ENCODE measurements around the gene ASGR2.

- TF ChIP-seq, protein P1, sequence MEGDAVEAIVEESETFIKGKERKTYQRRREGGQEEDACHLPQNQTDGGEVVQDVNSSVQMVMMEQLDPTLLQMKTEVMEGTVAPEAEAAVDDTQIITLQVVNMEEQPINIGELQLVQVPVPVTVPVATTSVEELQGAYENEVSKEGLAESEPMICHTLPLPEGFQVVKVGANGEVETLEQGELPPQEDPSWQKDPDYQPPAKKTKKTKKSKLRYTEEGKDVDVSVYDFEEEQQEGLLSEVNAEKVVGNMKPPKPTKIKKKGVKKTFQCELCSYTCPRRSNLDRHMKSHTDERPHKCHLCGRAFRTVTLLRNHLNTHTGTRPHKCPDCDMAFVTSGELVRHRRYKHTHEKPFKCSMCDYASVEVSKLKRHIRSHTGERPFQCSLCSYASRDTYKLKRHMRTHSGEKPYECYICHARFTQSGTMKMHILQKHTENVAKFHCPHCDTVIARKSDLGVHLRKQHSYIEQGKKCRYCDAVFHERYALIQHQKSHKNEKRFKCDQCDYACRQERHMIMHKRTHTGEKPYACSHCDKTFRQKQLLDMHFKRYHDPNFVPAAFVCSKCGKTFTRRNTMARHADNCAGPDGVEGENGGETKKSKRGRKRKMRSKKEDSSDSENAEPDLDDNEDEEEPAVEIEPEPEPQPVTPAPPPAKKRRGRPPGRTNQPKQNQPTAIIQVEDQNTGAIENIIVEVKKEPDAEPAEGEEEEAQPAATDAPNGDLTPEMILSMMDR (optimal IDR thresholded peaks at IDR 0.05 in 1 of 3, IDR thresholded peaks at IDR 0.05 in 1 of 3, conservative IDR thresholded peaks at IDR 0.05 in 1 of 3; ENCODE audit: extremely low read depth in 1 of 3, insufficient read depth in 2 of 3, low read length in 3 of 3) = no peak
- TF ChIP-seq EZH2 (IDR thresholded peaks at IDR 0.05; ENCODE audit: low read length) = no peak
Measured at GRCh38 chr17:7098802-7099459, 15.7 kb downstream of the ASGR2 start.

Data from keratinocyte (primary cell).